GM18858 (cell line): ENCODE results near the gene SALL1.

Source experiments
- ATAC-seq: cut with Tn5 transposase; IDR thresholded peaks from one replicate; pipeline ENCODE4 v1.9.1; 2021; ENCODE audit not compliant: unreplicated experiment

Gene SALL1

GRCh38 chr16:51113236-51114125, 37.6 kb downstream of the SALL1 start:
- ATAC-seq = no peak

GRCh38 chr16:51112323-51112722, 38.7 kb downstream of the SALL1 start:
- ATAC-seq = no peak

GRCh38 chr16:51111759-51112158, 39.3 kb downstream of the SALL1 start:
- ATAC-seq = no peak

- no peak for ATAC-seq
These were observed 40.3 kb downstream of the SALL1 start for GRCh38 chr16:51110700-51111157.

- no peak for ATAC-seq
These were observed 41.9 kb downstream of the SALL1 start for GRCh38 chr16:51109173-51109572.

- ATAC-seq = no peak
These were observed 43.3 kb downstream of the SALL1 start for GRCh38 chr16:51107742-51108141.

GRCh38 chr16:51106535-51106934, 44.5 kb downstream of the SALL1 start:
- ATAC-seq = no peak

GRCh38 chr16:51103590-51103989, 47.5 kb downstream of the SALL1 start:
- ATAC-seq = no peak

- no peak for ATAC-seq
These were observed 53.3 kb downstream of the SALL1 start for GRCh38 chr16:51097729-51098128.

GRCh38 chr16:51095890-51096626, 55.0 kb downstream of the SALL1 start:
- no peak for ATAC-seq

GRCh38 chr16:51095084-51095881, 55.8 kb downstream of the SALL1 start:
- no peak for ATAC-seq

GRCh38 chr16:51093726-51094280, 57.3 kb downstream of the SALL1 start:
- no peak for ATAC-seq
